Activated CD4-positive, alpha-beta T cell treated with anti-CD3 and anti-CD28 coated beads, Interleukin-2, amount 50 U/mL, for 4 hours (primary cell): ENCODE results near the gene PPP2R5B.

Experiments
- DNase-seq, 2 experiments: peaks; one replicate each; pipeline ENCODE4 v3.0.0-alpha.2; 2020

The PPP2R5B gene

DNA sequence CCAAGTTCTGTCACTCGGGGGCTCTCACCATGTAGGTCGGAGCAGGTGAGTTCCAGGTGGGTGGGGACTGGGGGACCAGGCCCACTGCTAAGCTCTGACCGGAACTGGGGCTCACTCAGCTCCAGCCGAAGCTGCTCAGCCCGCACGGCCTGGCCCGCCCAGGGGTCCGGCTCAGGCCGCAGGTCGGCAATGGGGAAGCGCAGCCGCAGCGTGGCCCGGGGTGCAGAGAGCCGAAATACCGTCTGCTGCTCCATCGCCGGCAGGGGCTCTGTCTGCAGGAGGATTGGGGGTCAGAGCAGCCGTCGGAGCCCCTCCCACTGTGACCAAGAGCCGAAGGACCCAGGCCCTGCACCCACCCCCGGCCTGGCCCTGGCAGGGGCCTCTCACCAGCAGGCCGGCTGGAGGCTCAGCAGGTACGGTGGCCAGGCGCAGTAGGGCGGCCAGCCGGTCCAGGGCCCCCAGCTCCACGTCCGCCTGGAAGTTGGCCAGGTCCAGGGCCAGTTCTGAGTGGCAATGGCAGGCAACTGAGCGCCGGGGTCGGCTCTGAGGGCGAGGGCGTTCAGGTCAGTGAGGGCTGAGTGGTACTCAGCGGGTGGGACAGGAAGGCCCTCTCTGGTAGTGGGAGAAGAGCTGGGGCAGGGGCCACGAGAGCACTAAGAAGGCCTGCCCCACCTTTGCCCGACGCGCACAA, 14.7 kb upstream of the PPP2R5B start:
- no peak for DNase-seq

DNA sequence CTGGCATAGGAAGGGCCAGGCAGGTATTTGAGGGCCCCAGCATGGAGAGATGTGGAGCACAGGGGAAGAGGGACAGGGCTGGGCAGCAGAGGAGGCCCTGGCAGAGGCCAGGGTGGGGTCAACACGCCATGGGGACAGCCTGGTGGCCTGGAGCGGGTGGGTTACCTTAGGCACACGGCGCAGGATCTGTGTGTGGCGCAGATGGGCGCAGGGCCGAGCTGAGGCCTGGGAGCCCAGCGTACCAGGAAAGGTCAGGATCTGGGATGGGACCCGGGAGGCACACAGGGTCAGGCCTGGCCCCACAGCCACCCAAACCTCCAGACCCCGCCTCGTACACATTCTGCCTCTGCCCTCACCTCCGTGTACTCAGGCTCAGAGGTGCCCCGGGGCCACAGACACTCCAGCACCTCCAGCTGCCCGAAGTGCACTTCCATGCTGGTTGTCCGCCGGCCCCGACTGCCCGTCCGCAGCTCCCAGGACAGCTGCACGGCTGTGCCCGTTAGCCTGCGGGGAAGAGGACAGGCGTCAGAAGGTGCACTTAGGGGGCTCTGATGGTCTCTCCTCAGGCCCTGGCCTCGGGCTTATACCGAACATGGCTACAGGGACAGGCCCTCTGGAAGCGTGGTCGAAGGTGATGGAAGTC, 13.9 kb upstream of the PPP2R5B start:
- DNase-seq = no peak

DNA sequence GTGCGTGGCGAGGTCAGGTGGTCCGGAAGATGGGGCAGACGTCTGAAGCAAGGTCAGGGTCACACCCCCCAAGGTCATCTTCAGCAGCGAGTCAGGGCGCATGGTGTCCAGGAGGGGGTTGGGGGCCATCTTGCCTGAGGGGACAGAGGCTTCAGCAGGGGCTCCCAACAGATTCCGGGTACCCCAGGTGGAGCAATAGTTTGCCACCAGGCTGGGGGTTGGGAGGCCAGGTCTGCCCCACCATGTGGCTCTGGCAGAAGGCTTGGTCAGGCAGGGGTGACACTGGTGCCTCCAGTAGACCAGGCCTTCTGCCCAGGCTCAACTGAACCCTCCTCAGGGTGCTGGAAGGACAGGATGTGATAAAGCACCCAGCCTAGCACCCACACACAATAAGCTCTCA, 13.3 kb upstream of the PPP2R5B start:
- DNase-seq = no peak

DNA sequence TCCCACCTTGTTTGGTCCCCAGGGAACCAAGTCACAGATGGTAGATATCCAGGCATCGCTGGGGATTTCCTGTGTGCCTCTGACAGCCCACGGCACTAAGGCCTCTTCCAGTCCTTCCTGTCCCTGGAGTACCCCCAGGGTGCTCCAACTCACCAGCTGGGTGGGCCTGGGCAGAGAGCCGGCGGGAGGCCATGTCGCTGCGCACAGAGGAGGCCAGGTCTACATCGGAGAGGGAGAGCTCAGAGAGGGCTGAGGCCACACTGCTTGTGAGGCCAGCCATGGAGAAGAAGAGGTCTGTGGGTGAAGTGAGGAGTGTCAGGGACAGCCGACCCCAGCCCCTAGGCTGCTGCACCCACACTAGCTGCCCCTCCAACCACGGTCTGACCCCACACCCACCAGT, 12.8 kb upstream of the PPP2R5B start:
- no peak for DNase-seq

DNA sequence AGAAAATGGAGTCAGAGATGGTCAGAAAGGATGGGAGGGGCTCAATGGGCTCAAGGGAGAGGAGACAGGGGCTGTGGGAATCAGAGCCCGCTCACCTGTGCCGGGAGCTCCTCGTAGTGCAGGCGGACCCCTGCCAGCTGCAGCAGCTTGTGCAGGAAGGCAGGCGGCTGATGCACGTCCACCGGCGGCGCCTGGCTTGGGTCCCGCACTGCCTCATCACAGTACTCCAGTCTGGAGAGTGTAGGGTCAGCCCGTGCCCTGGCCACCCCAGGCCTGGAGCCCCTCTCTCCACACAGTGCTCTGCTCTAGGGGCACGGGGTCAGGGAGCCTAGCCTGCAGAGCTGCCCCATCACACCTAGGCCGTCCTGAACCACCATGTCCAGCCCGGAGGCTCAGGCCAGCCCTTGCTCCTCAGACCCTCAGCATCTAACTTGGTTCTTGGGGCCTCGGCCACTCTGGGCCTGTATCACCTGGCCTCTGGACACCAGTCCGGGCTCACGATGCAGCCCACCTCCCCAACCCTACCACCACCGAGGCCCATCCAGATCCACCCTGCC, 11.2 kb upstream of the PPP2R5B start:
- no peak for DNase-seq

GRCh38 chr11:64914123-64914522, 10.4 kb upstream of the PPP2R5B start:
- DNase-seq = no peak

DNA sequence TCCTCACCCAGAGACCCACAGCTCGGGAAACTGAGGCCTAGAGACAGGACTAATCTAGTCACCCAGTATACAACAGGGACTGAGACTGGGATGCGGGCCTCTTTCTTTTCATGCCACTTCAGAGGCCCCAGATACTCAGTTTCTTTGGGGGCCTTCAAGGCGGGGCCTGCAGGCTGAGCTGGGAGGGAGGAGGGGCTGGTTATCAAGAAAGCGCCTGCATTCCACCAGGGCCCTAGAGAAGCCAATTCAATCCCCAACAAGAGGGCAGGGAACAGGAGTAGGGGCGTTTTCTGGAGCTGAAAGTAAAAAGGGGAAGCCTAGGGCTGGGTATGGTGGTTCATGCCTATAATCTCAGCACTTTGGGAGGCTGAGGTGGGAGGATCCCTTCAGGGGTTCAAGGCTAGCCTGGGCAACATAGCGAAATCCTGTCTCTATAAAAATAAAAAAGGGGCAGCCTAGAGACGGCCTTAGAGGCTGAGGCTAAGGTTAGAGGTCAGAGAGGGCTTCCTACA, 9.1 kb upstream of the PPP2R5B start:
- no peak for DNase-seq

DNA sequence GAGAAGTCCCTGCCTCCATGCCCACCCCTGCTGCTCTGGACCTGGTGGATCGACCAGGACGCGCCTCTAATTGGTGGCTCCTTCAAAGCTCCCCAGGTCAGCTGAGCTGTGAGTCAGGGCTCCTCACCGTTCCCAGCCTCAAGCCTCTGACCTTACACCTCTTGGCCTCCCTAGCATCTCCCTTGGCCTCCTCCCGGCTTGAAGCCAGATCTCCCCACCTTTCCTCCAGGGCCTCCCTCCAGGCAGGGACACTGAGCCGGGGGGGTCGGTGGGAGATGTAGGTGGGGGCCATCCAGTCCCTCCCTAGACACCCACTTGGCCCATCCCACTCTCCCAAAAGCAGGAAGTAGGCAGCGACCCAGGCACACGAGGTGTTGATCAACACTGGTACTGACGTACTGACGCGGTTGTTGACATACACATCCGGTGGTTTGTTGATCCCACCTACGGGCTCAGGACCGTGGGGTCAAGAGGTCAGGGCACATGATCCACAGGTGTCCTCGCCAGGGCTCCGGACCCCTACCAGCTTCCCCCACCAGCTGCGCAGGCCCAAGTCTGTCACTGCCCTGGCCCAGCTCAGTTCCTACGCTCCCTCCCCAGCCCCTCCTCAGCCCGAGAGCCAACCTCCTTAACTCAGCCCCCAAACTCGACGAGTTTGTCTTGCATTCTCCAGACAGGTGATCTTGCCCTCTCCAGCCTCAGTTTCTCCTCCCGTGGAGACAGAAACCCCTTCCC, 8.3 kb upstream of the PPP2R5B start:
- DNase-seq = peak in 1 of 2 experiments; percentile 14

DNA sequence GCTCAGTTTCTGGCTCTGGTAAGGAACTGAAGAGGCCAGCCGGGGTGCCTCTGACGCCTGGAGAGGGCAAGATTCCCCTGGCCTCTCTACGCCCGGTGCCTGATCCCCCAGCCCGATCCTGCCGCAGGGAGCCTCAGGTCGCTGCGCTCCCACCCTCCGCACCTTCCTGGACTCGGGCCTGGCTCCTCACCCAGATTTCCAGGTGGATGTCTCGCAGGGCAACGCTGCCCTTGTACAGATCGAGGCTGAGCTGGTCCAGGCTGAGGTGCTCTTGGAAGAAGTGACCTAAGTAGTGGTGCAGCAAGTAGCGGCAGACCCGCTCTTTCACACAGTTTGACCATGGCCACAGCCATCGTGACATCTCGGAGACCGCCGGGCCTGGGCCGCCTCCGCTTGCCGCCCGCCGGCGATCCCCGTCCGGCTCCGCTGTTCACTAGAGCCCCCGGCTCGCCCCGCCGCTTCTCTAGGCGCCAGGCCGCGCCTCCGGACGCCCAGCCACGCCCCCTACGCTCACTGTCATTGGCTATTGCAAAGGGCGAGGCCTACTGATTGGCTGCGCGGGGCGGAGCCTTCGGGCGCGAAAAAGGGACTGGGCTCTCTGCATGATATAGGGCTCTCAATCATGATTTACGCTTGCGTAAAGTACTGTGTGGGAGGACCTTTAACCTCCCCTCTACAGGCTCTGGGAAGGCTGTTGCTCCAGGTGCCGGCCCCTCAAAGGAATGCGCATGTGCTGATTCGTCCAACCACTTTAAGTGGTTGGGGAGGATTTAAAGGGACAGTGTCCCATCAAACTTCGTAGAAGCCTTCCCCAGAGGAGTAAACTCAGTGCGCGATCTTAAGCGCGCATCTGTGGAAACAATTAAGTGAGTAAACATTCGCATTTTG, 7.5 kb upstream of the PPP2R5B start, which contains the start of gene ATG2A:
ATG2A (minus strand) TSS at position 435 of the 888 bp plus-strand sequence; CDS start at position 361, 74 bp downstream.
- DNase-seq = peak; percentile 99

GRCh38 chr11:64917663-64917995, 6.9 kb upstream of the PPP2R5B start:
- DNase-seq = no peak

DNA sequence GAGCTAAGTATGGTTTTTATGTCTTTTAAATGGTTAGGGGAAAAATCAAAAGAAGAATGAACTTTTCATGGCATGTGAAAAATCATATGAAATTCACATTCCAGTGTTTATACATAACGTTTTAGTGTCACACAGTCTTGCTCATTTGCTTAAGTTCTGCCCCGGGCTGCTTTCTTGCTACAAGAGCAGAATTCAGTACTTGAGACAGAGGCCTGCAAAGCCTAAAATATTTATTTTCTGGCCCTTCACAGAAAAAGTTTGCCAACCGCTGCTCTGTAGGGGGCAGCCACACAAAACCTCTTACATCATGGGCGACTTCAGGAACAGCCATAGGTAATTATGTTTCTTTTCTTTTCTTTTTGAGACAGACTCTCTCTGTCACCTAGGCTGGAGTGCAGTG, 6.5 kb upstream of the PPP2R5B start:
- DNase-seq = no peak

DNA sequence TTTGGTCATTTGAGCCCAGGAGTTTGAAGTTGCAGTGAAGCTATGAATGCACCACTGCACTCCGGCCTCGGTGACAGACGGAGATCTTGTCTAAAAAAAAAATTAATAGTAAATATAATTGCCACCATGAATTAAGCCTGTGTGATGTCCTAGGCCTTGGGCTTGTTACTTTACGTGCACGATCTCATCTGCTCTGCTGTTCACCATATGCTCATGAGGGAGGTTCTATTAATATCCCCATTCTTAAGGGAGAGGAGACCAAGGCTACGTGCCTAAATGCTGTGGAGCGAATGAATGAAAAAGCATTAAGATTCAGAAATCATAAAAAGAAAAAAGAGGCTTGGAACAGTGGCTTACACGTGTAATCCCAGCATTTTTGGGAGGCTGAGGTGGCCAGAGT, 4.9 kb upstream of the PPP2R5B start:
- no peak for DNase-seq

DNA sequence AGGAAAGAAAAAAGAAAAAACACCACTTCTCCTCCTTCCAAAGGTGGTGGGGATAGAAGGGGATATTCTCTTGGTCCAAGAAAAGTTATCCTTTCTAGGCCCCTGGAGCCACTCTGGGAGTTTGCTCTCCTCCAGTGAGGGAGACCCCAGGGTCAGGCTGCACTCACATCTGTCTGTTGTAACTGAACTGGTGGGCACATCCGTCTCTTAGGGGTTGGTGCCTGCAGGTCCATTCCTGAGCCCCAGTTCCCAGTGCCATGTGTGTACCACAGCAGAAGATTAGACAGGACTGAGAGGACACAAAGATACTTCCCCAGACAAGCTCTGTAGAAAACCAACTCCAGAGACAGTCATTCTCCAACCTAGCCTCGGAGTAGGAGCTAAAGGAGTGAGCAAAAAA, 4.4 kb upstream of the PPP2R5B start:
- DNase-seq = no peak

DNA sequence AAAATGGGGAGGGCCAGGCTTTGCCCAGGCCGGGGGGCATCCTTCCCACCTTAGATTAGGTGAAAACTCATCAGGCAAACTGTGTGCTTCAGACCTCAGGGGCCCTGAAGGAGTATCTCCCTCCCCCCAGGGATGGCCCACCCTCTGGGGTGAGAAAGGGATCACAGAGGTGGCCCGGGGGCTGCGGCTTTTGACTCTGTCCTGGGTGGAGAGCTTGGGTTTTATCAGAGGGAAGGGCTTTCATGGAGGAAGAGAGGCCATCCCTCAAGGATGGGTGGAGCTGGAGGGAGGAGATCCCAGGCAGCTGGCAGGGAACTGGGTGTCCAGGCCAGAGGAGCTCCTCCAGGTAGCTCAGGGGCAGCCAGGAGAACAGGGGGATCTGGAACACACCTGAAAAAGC, 3.1 kb upstream of the PPP2R5B start:
- no peak for DNase-seq

DNA sequence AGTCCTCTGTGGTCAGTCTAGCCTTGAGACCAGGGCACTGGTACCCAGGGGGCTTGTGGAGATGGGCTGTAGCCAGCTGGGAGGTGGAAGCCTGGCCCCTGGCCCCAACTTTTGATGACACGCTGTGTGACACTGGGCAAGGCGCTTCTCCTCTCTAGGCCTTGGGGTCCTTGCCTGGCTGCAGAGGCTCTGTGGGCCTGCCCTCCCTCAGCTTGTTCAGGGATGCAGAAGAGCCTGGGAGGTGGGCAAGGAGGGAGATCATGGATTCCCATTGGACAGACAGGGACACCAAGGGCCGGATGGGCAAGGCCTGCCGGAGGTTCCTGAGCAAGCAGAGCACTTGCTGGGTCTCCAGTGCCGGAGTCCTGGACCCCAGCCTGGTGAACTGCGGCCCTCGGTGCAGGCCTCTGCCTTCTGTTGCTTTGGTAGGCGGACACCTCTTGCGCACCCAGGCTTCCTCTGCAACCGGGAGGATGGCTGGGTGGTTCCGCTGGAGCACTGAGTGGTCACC, 1.3 kb upstream of the PPP2R5B start:
- no peak for DNase-seq

- DNase-seq = no peak
Measured at GRCh38 chr11:64924910-64925284, 408 bp downstream of the PPP2R5B start.

GRCh38 chr11:64925536-64926436, 1.3 kb downstream of the PPP2R5B start:
- no peak for DNase-seq

DNA sequence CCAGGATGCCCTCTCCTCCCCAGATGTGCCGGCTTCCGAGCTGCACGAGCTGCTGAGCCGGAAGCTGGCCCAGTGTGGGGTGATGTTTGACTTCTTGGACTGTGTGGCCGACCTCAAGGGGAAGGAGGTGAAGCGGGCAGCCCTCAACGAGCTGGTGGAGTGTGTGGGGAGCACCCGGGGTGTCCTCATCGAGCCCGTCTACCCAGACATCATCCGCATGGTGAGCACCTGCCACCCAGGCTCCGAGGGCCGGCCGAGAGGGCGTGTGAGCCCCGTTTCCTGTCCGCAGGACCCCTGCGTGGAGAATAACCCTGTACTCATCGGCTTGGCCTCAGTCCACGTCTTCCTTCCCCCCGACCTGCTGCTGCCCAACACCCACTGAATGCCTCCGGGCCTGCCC, 2.2 kb downstream of the PPP2R5B start:
- DNase-seq = no peak

GRCh38 chr11:64928957-64929356, 4.5 kb downstream of the PPP2R5B start:
- DNase-seq = no peak

GRCh38 chr11:64929625-64930024, 5.1 kb downstream of the PPP2R5B start:
- DNase-seq = no peak

- DNase-seq = no peak
Measured at GRCh38 chr11:64930340-64930739, 5.9 kb downstream of the PPP2R5B start.
